GM12864 (cell line): ENCODE data around the gene ENTHD1.
"Not testable (repeated sequence)": the region's sequence is repeated elsewhere in the genome, so short reads cannot be mapped to it uniquely, and the experiment has no call there.

ENCODE experiments used
- DNase-seq: peaks from one replicate; pipeline ENCODE4 v3.0.0-alpha.2; 2011; ENCODE audit warnings: low read depth
- H3K4me3 ChIP-seq: 2 replicates; pipeline ENCODE4 v1.5.1; 2011; ENCODE audit warnings: mild to moderate bottlenecking, low read depth, low read length, control low read depth
- TF ChIP-seq, protein P1 (sequence below): IDR thresholded peaks from 2 replicates; pipeline ENCODE4 v1.5.1; 2011; ENCODE audit warnings: low read depth, mild to moderate bottlenecking, moderate library complexity, low read length, control low read depth, inconsistent platforms; ENCODE audit errors: missing control alignments

The ENTHD1 gene

DNA sequence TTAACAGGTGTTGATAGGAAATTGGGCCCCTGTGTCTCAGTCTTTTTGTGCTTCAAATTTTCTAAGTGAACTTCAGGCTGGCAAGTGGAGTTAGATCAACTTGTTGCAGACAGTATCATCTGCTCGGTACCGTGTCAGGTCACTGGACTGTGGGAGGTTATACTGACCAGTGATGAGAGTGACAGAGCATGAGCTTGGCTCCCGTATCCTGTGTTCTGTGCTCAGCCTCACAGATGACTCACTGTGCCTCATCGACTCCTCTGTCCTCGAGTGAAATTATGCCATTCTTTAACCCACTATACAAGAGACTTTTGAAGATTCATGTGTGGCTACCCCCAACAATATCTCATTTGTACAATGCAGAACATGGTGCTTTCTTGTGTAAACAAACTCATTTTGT, 15.2 kb upstream of the ENTHD1 start:
- no peak overlapping the region for H3K4me3 ChIP-seq
- TF ChIP-seq, protein P1, sequence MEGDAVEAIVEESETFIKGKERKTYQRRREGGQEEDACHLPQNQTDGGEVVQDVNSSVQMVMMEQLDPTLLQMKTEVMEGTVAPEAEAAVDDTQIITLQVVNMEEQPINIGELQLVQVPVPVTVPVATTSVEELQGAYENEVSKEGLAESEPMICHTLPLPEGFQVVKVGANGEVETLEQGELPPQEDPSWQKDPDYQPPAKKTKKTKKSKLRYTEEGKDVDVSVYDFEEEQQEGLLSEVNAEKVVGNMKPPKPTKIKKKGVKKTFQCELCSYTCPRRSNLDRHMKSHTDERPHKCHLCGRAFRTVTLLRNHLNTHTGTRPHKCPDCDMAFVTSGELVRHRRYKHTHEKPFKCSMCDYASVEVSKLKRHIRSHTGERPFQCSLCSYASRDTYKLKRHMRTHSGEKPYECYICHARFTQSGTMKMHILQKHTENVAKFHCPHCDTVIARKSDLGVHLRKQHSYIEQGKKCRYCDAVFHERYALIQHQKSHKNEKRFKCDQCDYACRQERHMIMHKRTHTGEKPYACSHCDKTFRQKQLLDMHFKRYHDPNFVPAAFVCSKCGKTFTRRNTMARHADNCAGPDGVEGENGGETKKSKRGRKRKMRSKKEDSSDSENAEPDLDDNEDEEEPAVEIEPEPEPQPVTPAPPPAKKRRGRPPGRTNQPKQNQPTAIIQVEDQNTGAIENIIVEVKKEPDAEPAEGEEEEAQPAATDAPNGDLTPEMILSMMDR: no peak
- no peak for DNase-seq

DNA sequence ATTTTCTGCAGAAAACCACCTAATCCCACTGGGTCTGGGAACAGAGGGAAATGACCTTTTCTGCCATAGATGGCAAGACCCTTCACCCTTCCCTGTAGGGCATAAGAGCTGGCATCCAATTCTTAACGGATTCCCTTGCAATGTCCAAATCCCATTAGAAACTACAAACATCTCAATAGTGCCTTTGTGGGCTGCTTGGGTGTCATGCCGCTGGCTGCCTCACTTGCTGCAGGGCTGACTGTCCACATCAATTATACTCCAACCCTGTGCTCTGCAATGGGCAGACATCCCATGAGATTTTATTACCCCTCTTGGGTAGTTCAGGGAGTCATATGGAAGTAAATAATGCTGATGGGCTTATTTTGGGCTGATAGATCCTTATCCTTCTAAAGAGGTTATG, 14.6 kb upstream of the ENTHD1 start:
- TF ChIP-seq, protein P1: no peak
- no peak overlapping the region for H3K4me3 ChIP-seq
- DNase-seq: no peak

DNA sequence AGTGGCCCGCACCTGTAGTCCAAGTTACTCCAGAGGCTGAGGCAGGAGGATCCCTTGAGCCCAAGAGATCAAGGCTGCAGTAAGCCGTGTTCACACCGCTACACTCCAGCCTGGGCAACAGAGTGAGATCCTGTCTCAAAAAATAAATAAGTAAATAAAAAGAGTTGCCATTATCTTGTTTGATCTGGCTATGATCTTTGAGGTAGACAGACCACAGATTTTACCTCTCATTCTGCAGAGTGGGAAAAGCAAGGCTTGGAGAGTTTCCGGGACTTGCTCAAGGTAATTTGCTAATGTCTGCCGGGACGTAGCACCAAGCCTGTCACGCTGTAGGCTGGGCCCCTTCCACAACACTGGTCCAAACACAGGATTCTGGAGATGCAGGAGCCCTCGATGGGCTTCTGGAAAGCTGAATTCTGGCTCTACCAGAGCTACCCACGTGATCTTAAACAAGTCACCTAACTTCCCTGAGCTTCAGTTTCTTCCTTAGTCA, 14.1 kb upstream of the ENTHD1 start:
- TF ChIP-seq, protein P1: no peak
- DNase-seq: no peak
- no peak overlapping the region for H3K4me3 ChIP-seq

DNA sequence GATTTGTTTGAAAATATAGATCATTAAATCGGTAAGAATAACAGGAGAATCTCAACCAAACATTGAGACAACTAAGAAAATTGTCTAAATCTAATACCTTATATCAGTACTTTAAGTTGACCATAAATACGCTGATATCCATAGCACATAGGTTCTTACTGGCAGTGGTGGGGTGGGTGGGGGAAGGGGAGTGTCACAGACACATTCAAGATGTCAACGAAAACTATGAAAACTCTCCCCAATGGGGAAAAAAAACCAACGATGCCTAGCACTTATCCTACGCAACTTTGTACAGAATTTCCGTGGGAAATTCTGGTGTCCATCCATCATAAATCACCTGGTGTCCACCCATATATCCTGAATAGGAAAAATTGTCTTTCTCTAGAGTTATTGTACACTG, 13.5 kb upstream of the ENTHD1 start:
- H3K4me3 ChIP-seq: no peak overlapping the region

DNA sequence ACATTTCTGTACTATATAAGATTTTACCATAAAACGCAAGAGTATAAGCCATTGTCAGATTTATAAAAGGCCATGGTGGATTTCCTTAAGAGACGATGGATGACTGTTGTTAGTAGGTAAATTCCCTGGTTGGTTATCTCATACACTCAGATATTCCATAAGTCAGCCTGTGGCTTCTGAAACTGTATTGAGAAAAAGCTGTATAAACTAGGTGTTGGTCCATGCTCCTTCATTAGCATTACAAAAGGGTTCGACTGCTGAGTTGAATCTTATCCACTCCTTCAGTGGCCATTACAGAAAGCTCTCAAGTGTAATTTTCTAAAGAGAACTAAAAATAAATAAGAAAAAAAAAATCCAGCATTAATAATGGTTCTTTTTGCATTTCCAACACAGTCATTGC, 12.6 kb upstream of the ENTHD1 start:
- no peak overlapping the region for H3K4me3 ChIP-seq
- TF ChIP-seq, protein P1: no peak
- no peak for DNase-seq

More for the DNA sequence above, 13.5 kb upstream of the ENTHD1 start:
- no peak for DNase-seq
- TF ChIP-seq, protein P1: no peak

DNA sequence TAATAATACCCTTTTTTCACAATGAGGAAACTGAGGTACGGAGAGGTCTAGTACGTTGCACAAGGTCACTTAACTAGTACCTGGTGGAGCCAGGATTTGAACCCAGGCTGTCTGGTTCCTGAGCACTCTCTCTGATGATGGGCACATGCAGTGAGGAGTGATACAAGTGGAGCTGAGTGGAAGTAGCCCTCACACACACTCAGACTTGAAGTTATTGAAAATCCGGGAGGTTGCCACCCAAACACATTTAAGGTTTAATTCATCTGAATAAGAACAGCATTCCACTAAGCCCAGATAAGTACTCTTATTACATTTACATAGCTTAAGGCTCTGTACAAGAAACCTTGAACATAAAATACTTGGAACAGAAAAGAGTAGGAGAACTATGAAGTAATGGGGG, 12.1 kb upstream of the ENTHD1 start:
- DNase-seq: no peak
- TF ChIP-seq, protein P1: no peak
- no peak overlapping the region for H3K4me3 ChIP-seq

DNA sequence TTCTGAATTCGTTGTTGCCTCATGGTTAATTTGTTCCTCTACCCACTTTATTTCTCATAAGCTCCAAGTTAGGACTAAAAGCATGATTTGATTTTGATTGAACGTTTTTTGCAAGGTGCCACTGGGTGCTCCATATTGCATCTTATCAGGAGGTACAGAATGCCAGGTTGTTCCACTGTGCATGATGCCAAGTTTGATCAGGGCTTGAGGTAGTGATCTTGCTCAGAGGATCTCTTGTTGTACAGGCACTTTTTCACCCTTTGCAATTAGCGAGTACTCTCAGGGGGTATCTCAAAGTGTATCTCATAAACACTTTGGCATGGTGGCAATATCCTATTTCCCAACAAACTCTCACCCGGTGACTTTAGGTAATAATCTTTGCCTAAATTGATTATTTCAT, 11.3 kb upstream of the ENTHD1 start:
- no peak overlapping the region for H3K4me3 ChIP-seq
- TF ChIP-seq, protein P1: no peak
- no peak for DNase-seq

DNA sequence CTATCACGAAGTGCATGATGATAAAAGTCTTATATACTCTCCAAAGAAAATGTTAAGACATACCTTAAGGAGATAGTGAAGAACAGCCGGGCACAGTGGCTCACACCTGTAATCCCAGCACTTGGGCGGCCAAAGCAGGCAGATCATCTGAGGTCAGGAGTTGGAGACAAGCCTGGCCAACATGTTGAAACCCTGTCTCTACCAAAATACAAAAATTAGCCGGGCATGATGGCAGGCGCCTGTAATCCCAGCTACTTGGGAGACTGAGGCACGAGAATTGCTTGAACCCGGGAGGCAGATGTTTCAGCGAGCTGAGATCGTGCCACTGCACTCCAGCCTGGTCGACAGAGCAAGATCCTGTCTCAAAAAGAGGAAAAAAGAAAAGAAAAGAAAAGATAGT, 10.5 kb upstream of the ENTHD1 start:
- not testable (repeated sequence) for H3K4me3 ChIP-seq, DNase-seq
